HG02763 (cell line): ENCODE measurements around the gene RBBP7.

Source experiments
- ATAC-seq: cut with Tn5 transposase; IDR thresholded peaks from one replicate; pipeline ENCODE4 v1.9.1; 2021; ENCODE audit warnings: mild to moderate bottlenecking, moderate library complexity; ENCODE audit not compliant: unreplicated experiment

The RBBP7 gene

GRCh38 chrX:16827225-16827624 lies 42.9 kb downstream of the RBBP7 start:
- ATAC-seq, result no peak

DNA sequence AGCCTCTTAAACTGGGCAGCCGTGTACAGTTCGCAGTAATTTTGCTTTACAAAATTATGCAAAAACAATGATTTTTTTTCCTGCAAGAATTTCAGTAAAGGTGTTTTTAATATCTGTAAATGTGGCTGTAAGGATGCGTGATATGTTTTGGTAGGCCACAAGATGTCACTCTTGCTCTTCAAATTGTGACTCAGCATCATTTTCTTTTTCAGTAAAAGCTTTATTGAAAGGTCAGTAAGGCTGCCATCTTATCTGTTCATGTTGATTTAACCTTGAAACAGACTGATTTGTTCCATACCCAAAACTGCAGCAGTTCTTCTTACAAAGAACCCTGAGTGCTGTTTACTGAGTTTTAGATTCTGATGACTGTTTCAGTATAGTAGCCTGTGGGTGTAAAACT lies 44.0 kb downstream of the RBBP7 start:
- no peak for ATAC-seq

- ATAC-seq, result no peak
Measured at GRCh38 chrX:16825264-16826035, 44.7 kb downstream of the RBBP7 start.

GRCh38 chrX:16822723-16823122 lies 47.4 kb downstream of the RBBP7 start:
- no peak for ATAC-seq

- ATAC-seq, result no peak
Measured at GRCh38 chrX:16819634-16820033, 50.5 kb downstream of the RBBP7 start.

- ATAC-seq, result no peak
Measured at GRCh38 chrX:16814597-16814996, 55.6 kb downstream of the RBBP7 start.

- ATAC-seq, result no peak
Measured at GRCh38 chrX:16807976-16808542, 62.1 kb downstream of the RBBP7 start.

GRCh38 chrX:16807548-16807947 lies 62.6 kb downstream of the RBBP7 start:
- no peak for ATAC-seq

- ATAC-seq, result no peak
Measured at GRCh38 chrX:16804923-16805464, 65.2 kb downstream of the RBBP7 start.

DNA sequence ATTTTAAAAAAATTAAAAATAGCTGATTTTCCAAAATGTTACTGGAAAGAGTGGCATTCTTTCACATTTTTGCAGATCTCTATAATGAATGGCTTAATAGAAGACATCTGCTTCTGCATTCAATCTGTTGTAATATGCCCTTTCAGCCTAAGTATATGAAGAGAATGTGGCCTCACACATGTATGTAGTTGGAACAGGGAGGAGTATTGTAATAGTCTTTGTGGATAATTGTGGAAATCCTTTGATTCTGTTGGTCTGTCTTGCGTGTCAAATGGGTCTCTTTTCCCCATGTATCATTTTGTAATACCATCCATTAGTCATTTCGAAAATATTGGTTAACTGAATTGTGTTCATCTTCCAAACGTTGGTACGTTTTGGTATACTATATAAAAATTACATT lies 72.3 kb downstream of the RBBP7 start:
- no peak for ATAC-seq

GRCh38 chrX:16797358-16797757 lies 72.8 kb downstream of the RBBP7 start:
- no peak for ATAC-seq

GRCh38 chrX:16796298-16796697 lies 73.9 kb downstream of the RBBP7 start:
- ATAC-seq, result no peak
